Measurements from ENCODE around the gene DTWD1.
A peak's percentile ranks its signal among the peaks of the same experiment; 100 is the strongest.
"Not testable (repeated sequence)": the region's sequence is repeated elsewhere in the genome, so short reads cannot be mapped to it uniquely, and the experiment has no call there.

The DTWD1 gene
- 7.9 to 10.4 (median 10.2) reads per million in 3 donors for total RNA-seq

- peak; percentile 85 to 90 (median 88) for DNase-seq
- peak within 1 kb of the TSS; percentile 94 for H3K4me3 ChIP-seq (ENCODE audit: insufficient read depth, low read depth, low read length, poor library complexity, severe bottlenecking)
- H3K9me3 ChIP-seq (ENCODE audit: control insufficient read depth, low read length), result no peaks in the 10 kb centered on the region
- peak within 1 kb of the TSS; percentile 74 for H3K27ac ChIP-seq (ENCODE audit: insufficient read depth, low read length, poor library complexity, severe bottlenecking)
- H3K27me3 ChIP-seq (replicated peaks; ENCODE audit: control insufficient read depth, insufficient read depth, low read length, poor library complexity, severe bottlenecking), result no peaks in the 10 kb centered on the region
- H3K4me1 ChIP-seq (ENCODE audit: control insufficient read depth, insufficient read depth, low read length, poor library complexity, severe bottlenecking), result peaks cover 10% of the 10 kb centered on the region
- no peaks in the 10 kb centered on the region for H3K36me3 ChIP-seq (ENCODE audit: control insufficient read depth, insufficient read depth, low read length)
Measured at GRCh38 chr15:49620658-49621368, at the start of gene DTWD1, which contains the start of gene FAM227B. DTWD1 (plus strand) TSS chr15:49621048; CDS start chr15:49625168, 4,120 bp downstream. FAM227B (minus strand) TSS chr15:49620818; CDS start chr15:49615171, 5,647 bp downstream.

GRCh38 chr15:49573421-49573820, 47.4 kb upstream of the DTWD1 start:
- Histone ChIP-seq H3K27me3 (replicated peaks; ENCODE audit: control insufficient read depth, insufficient read depth, low read length, poor library complexity, severe bottlenecking) (no peaks in the 10 kb centered on the region), H3K4me1 (ENCODE audit: control insufficient read depth, insufficient read depth, low read length, poor library complexity, severe bottlenecking) (no peaks in the 10 kb centered on the region), H3K9me3 (ENCODE audit: control insufficient read depth, low read length) (peaks cover 5% of the 10 kb centered on the region), H3K27ac (ENCODE audit: insufficient read depth, low read length, poor library complexity, severe bottlenecking) (no peak overlapping the region), H3K36me3 (ENCODE audit: control insufficient read depth, insufficient read depth, low read length) (no peaks in the 10 kb centered on the region), H3K4me3 (ENCODE audit: insufficient read depth, low read depth, low read length, poor library complexity, severe bottlenecking) (no peak overlapping the region)
- DNase-seq, result no peak

GRCh38 chr15:49589030-49589429, 31.8 kb upstream of the DTWD1 start:
- Histone ChIP-seq H3K4me3 (ENCODE audit: insufficient read depth, low read depth, low read length, poor library complexity, severe bottlenecking) (no peak overlapping the region), H3K27ac (ENCODE audit: insufficient read depth, low read length, poor library complexity, severe bottlenecking) (no peak overlapping the region), H3K27me3 (replicated peaks; ENCODE audit: control insufficient read depth, insufficient read depth, low read length, poor library complexity, severe bottlenecking) (no peaks in the 10 kb centered on the region), H3K9me3 (ENCODE audit: control insufficient read depth, low read length) (no peaks in the 10 kb centered on the region), H3K36me3 (ENCODE audit: control insufficient read depth, insufficient read depth, low read length) (no peaks in the 10 kb centered on the region), H3K4me1 (ENCODE audit: control insufficient read depth, insufficient read depth, low read length, poor library complexity, severe bottlenecking) (no peaks in the 10 kb centered on the region)
- DNase-seq, result no peak

GRCh38 chr15:49592829-49593316, 28.0 kb upstream of the DTWD1 start:
- H3K27me3 ChIP-seq (replicated peaks; ENCODE audit: control insufficient read depth, insufficient read depth, low read length, poor library complexity, severe bottlenecking); H3K4me1 ChIP-seq (ENCODE audit: control insufficient read depth, insufficient read depth, low read length, poor library complexity, severe bottlenecking); H3K36me3 ChIP-seq (ENCODE audit: control insufficient read depth, insufficient read depth, low read length); DNase-seq; H3K4me3 ChIP-seq (ENCODE audit: insufficient read depth, low read depth, low read length, poor library complexity, severe bottlenecking); H3K9me3 ChIP-seq (ENCODE audit: control insufficient read depth, low read length); H3K27ac ChIP-seq (ENCODE audit: insufficient read depth, low read length, poor library complexity, severe bottlenecking): not testable (repeated sequence)

GRCh38 chr15:49604625-49605409, 16.0 kb upstream of the DTWD1 start:
- no peaks in the 10 kb centered on the region for H3K4me1 ChIP-seq (ENCODE audit: control insufficient read depth, insufficient read depth, low read length, poor library complexity, severe bottlenecking)
- H3K27me3 ChIP-seq (replicated peaks; ENCODE audit: control insufficient read depth, insufficient read depth, low read length, poor library complexity, severe bottlenecking), result no peaks in the 10 kb centered on the region
- no peak overlapping the region for H3K4me3 ChIP-seq (ENCODE audit: insufficient read depth, low read depth, low read length, poor library complexity, severe bottlenecking)
- no peaks in the 10 kb centered on the region for H3K36me3 ChIP-seq (ENCODE audit: control insufficient read depth, insufficient read depth, low read length)
- peaks cover 6% of the 10 kb centered on the region for H3K9me3 ChIP-seq (ENCODE audit: control insufficient read depth, low read length)
- no peak for DNase-seq
- H3K27ac ChIP-seq (ENCODE audit: insufficient read depth, low read length, poor library complexity, severe bottlenecking), result no peak overlapping the region

- Histone ChIP-seq H3K9me3 (ENCODE audit: control insufficient read depth, low read length) (peaks cover 6% of the 10 kb centered on the region), H3K36me3 (ENCODE audit: control insufficient read depth, insufficient read depth, low read length) (no peaks in the 10 kb centered on the region), H3K4me3 (ENCODE audit: insufficient read depth, low read depth, low read length, poor library complexity, severe bottlenecking) (no peak overlapping the region), H3K27ac (ENCODE audit: insufficient read depth, low read length, poor library complexity, severe bottlenecking) (no peak overlapping the region), H3K4me1 (ENCODE audit: control insufficient read depth, insufficient read depth, low read length, poor library complexity, severe bottlenecking) (no peaks in the 10 kb centered on the region), H3K27me3 (replicated peaks; ENCODE audit: control insufficient read depth, insufficient read depth, low read length, poor library complexity, severe bottlenecking) (no peaks in the 10 kb centered on the region)
- DNase-seq, result no peak
Measured at GRCh38 chr15:49605588-49605987, 15.3 kb upstream of the DTWD1 start.

- H3K4me3 ChIP-seq (ENCODE audit: insufficient read depth, low read depth, low read length, poor library complexity, severe bottlenecking), result no peak overlapping the region
- no peak overlapping the region for H3K27ac ChIP-seq (ENCODE audit: insufficient read depth, low read length, poor library complexity, severe bottlenecking)
- no peaks in the 10 kb centered on the region for H3K36me3 ChIP-seq (ENCODE audit: control insufficient read depth, insufficient read depth, low read length)
- no peaks in the 10 kb centered on the region for H3K27me3 ChIP-seq (replicated peaks; ENCODE audit: control insufficient read depth, insufficient read depth, low read length, poor library complexity, severe bottlenecking)
- DNase-seq, result no peak
- H3K4me1 ChIP-seq (ENCODE audit: control insufficient read depth, insufficient read depth, low read length, poor library complexity, severe bottlenecking), result no peaks in the 10 kb centered on the region
- peaks cover 6% of the 10 kb centered on the region for H3K9me3 ChIP-seq (ENCODE audit: control insufficient read depth, low read length)
Measured at GRCh38 chr15:49606594-49606993, 14.3 kb upstream of the DTWD1 start.

- no peak overlapping the region for H3K27ac ChIP-seq (ENCODE audit: insufficient read depth, low read length, poor library complexity, severe bottlenecking)
- peaks cover 3% of the 10 kb centered on the region for H3K36me3 ChIP-seq (ENCODE audit: control insufficient read depth, insufficient read depth, low read length)
- no peaks in the 10 kb centered on the region for H3K27me3 ChIP-seq (replicated peaks; ENCODE audit: control insufficient read depth, insufficient read depth, low read length, poor library complexity, severe bottlenecking)
- no peaks in the 10 kb centered on the region for H3K4me1 ChIP-seq (ENCODE audit: control insufficient read depth, insufficient read depth, low read length, poor library complexity, severe bottlenecking)
- no peak overlapping the region for H3K4me3 ChIP-seq (ENCODE audit: insufficient read depth, low read depth, low read length, poor library complexity, severe bottlenecking)
- no peaks in the 10 kb centered on the region for H3K9me3 ChIP-seq (ENCODE audit: control insufficient read depth, low read length)
- DNase-seq, result no peak
Measured at GRCh38 chr15:49610157-49610918, 10.5 kb upstream of the DTWD1 start.

GRCh38 chr15:49612240-49612639, 8.6 kb upstream of the DTWD1 start:
- not testable (repeated sequence) for H3K4me1 ChIP-seq (ENCODE audit: control insufficient read depth, insufficient read depth, low read length, poor library complexity, severe bottlenecking); H3K9me3 ChIP-seq (ENCODE audit: control insufficient read depth, low read length); H3K36me3 ChIP-seq (ENCODE audit: control insufficient read depth, insufficient read depth, low read length); H3K4me3 ChIP-seq (ENCODE audit: insufficient read depth, low read depth, low read length, poor library complexity, severe bottlenecking); DNase-seq; H3K27me3 ChIP-seq (replicated peaks; ENCODE audit: control insufficient read depth, insufficient read depth, low read length, poor library complexity, severe bottlenecking); H3K27ac ChIP-seq (ENCODE audit: insufficient read depth, low read length, poor library complexity, severe bottlenecking)

All from effector memory CD4-positive, alpha-beta T cell (primary cell).